HG03354 (cell line): ENCODE measurements around the gene DNAI4.
A peak's percentile ranks its signal among the peaks of the same experiment; 100 is the strongest.

Source experiments
- ATAC-seq: cut with Tn5 transposase; IDR thresholded peaks from one replicate; pipeline ENCODE4 v1.9.1; 2021; ENCODE audit warnings: mild to moderate bottlenecking; ENCODE audit not compliant: unreplicated experiment, poor library complexity, severe bottlenecking

Gene DNAI4

DNA sequence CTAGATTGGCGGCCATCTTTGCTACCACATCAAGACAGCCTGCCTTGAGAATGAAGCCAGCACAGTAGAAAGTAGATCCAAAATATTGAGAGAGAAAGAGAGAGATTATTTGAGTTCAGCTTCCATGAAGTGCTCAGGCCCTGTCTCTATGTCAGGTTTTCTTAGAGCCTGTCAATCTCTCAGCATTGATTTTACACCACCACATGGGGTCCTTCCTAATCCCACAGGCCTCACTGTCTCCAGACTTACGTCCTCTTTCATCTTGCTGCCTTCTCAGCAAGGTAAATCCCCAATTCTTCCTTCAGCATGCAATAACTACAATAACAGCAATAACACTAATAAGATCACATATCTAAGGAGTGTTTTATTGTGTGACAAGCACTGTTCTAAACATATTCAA, 151.4 kb downstream of the DNAI4 start:
- ATAC-seq = no peak

DNA sequence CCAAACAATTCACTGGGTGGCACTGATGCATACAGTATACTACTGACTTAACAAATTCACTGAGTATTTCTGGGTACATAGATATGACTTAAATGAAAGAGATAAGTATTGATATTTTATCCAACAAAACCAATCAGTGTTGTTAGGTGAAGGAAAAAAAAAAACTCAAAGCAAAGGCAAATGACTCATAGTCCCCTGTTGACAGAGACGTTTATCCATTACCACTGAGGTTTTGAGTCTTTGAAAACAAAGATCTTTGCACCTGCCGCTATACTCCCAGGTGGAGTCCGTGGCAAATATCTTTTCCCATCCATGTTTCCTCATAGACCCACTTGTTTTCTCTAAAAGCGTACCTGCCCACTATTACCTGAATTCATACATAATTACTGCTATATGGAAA, 154.0 kb downstream of the DNAI4 start:
- ATAC-seq = no peak

DNA sequence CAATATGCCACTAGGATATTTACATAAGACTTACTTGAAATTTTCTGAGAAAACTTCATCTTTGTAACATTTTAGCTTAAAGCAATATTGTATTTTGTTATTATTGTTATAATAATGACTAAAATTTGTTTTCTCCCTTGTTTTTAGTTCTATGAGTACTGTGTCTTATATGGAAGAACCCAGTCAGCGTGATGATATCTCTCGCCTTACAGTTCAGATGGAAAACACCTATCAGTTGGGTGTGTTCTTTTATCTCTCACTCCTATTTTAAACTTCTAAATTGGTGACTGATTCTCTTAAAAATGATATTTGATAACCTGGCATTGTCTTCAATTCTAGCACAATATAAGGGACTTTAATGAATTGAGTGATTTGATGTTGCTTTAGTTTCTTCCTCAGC, 154.4 kb downstream of the DNAI4 start:
- ATAC-seq = no peak

DNA sequence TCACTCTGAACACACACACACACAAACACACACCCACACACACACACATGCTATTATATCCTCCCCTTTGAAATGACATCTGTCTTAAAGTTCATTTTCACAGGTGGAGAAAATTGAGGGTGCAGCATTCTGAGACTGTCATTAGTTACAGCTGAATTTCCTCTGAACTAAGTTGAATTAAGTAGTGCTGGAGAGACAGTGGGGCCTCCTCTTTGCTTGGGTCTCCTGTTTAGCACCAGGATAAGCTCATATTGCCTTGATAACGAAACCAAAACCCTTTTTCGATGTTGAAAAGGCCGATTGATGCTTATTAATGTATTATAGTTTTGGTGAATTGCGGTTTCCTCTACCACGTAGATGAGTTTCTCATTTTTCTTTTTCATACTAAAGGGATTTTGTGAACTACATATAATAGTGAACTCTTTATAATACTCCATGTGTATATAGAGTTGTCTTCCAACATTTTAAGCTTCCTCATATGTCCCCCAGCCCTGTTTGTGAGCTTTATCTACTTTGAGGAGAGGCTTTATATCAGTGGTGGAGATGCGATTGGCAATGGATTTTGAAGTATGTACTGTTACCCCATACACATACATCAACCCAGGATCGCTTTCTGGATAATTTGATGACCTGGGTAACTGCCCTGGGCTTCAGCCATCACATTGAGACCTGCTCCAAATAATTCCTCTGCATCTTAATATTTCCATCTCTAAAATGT, 155.0 kb downstream of the DNAI4 start:
- ATAC-seq = peak; percentile 71

DNA sequence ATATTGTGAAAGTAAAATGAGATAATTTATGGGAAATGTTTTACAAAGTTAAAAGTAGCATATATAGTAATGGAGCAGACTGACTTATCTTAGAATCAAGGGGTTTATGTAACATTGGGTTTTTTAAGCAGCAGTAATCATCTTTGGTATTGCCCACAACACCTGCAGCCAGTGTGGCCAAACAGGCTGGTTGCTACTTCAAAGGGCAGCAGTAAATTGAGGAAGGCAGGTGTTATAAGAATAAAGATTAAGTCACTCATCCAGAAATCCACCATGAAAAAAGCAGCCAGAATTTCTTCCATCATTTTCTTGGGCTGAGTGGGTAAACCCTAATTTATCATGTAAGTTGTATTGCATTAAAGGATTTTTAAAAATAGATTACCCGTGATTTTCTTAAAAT, 155.7 kb downstream of the DNAI4 start:
- ATAC-seq = no peak

DNA sequence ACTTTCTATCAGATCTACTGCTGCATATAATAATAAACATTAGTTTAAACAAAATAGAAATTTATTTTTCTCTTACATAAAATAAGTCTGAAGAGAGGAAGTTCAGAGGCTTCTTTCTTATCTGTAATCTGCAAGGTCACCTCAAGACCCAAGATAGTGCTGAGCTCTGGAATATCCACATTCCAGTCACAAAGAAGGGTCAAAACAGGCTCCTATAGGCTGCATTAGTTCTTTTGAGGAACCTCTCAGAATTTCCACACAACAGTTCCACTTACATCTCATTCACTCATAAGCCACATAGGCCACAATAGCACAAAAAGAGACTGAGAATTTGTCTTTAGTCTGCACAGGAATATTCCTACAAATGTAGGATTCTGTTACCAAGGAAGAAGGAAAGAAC, 157.0 kb downstream of the DNAI4 start:
- ATAC-seq = no peak

DNA sequence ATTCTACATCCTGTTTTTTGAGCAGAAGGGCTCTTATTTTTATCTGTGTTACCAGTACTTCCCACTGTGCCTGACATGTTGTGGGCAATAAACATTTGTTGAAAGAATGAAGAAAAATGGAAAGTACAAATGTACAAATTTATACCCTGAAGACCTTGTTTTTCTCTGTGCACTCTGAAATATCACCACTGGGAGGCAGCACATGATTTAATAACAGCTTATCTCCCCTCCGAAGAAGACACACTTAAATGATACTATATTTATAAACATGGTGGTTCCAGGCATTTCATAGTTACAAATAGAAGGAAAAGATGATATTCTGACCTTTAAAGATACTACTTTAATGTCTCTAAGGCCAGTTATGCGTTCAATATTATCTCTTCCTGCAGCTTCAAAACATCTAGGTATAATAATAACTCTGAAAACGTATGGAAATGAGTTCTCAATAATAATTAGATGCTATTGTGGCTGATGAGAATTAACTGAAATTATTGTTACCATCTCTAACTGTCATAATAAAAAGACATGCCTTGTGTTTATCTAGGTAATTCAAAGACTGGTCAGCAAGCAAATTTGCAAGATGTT, 159.6 kb downstream of the DNAI4 start:
- ATAC-seq = peak; percentile 77
